HG02623 (cell line): ENCODE data around the gene ARPC3.
"Not testable (repeated sequence)": the region's sequence is repeated elsewhere in the genome, so short reads cannot be mapped to it uniquely, and the experiment has no call there.

Source experiments
- ATAC-seq: cut with Tn5 transposase; IDR thresholded peaks from one replicate; pipeline ENCODE4 v1.9.1; 2021; ENCODE audit warnings: moderate library complexity; ENCODE audit not compliant: unreplicated experiment

ARPC3 gene

GRCh38 chr12:110449799-110450497, at the start of gene ARPC3:
TSS of gene ARPC3 (minus strand) at chr12:110450337. CDS start at chr12:110450260, 77 bp downstream.
- peak; percentile 89 for ATAC-seq

- ATAC-seq, result no peak
Measured at GRCh38 chr12:110498984-110499706, 49.0 kb upstream of the ARPC3 start.

- no peak for ATAC-seq
Measured at GRCh38 chr12:110475426-110475825, 25.3 kb upstream of the ARPC3 start.

GRCh38 chr12:110468214-110469048, 18.3 kb upstream of the ARPC3 start, which contains the start of the genes FAM216A and GPN3:
TSS of gene FAM216A (plus strand) at chr12:110468845. CDS start at chr12:110468876, 31 bp downstream.
TSS of gene GPN3 (minus strand) at chr12:110468257. CDS start at chr12:110468203, 54 bp downstream.
- ATAC-seq, result peak; percentile 74

GRCh38 chr12:110467847-110468213, 17.7 kb upstream of the ARPC3 start:
- ATAC-seq, result no peak

- ATAC-seq, result no peak
Measured at GRCh38 chr12:110466791-110467190, 16.7 kb upstream of the ARPC3 start.

GRCh38 chr12:110465765-110466164, 15.6 kb upstream of the ARPC3 start:
- not testable (repeated sequence) for ATAC-seq

- no peak for ATAC-seq
Measured at GRCh38 chr12:110465024-110465423, 14.9 kb upstream of the ARPC3 start.

GRCh38 chr12:110461189-110461588, 11.1 kb upstream of the ARPC3 start:
- ATAC-seq, result not testable (repeated sequence)

- no peak for ATAC-seq
Measured at GRCh38 chr12:110458756-110459155, 8.6 kb upstream of the ARPC3 start.

- ATAC-seq, result no peak
Measured at GRCh38 chr12:110453569-110454296, 3.6 kb upstream of the ARPC3 start.

GRCh38 chr12:110451263-110451662, 1.1 kb upstream of the ARPC3 start:
- ATAC-seq, result no peak

GRCh38 chr12:110444455-110444854, 5.7 kb downstream of the ARPC3 start:
- no peak for ATAC-seq

GRCh38 chr12:110436231-110436630, 13.9 kb downstream of the ARPC3 start:
- no peak for ATAC-seq

- no peak for ATAC-seq
Measured at GRCh38 chr12:110431957-110432587, 18.1 kb downstream of the ARPC3 start.

- not testable (repeated sequence) for ATAC-seq
Measured at GRCh38 chr12:110429676-110430075, 20.5 kb downstream of the ARPC3 start.

GRCh38 chr12:110426406-110426805, 23.7 kb downstream of the ARPC3 start:
- no peak for ATAC-seq

GRCh38 chr12:110424237-110424636, 25.9 kb downstream of the ARPC3 start:
- no peak for ATAC-seq

- no peak for ATAC-seq
Measured at GRCh38 chr12:110421701-110422100, 28.4 kb downstream of the ARPC3 start.

- no peak for ATAC-seq
Measured at GRCh38 chr12:110421159-110421661, 28.9 kb downstream of the ARPC3 start.
